GM23338 (cell line): ENCODE measurements around the gene MROH2A. TPM values are rescaled to one million over a fixed set of nuclear protein-coding genes. Genes with fewer than 3 reads are reported as not detected.

Source experiments
- ATAC-seq: fragments of 200-7000 bp; cut with Tn5 transposase; 3 replicates; pipeline ENCODE4 v1.9.1; 2020
- DNase-seq: peaks from one replicate; pipeline ENCODE4 v3.0.0-alpha.2; 2015; ENCODE audit warnings: low spot score
- H2AFZ ChIP-seq: fragments of 200-600 bp; sonication (generic); 2 replicates; pipeline ENCODE4 v1.8.0; 2016; ENCODE audit warnings: antibody characterized with exemption, mild to moderate bottlenecking, moderate library complexity
- H3F3A ChIP-seq: fragments of 200-600 bp; sonication (generic); replicated peaks from 2 replicates; pipeline ENCODE4 v1.8.0; 2017; ENCODE audit warnings: antibody characterized with exemption, mixed run types, low read depth
- H3K27ac ChIP-seq: fragments of 200-600 bp; sonication (generic); 2 replicates; pipeline ENCODE4 v1.6.1; 2016; ENCODE audit warnings: low read depth
- H3K27me3 ChIP-seq: fragments of 200-600 bp; sonication (generic); 2 replicates; pipeline ENCODE4 v1.8.0; 2016; ENCODE audit warnings: mild to moderate bottlenecking, mixed run types, moderate library complexity; ENCODE audit not compliant: insufficient read depth
- H3K36me3 ChIP-seq: fragments of 200-600 bp; sonication (generic); 2 replicates; pipeline ENCODE4 v1.8.0; 2016; ENCODE audit warnings: mild to moderate bottlenecking; ENCODE audit not compliant: insufficient read depth
- H3K4me1 ChIP-seq: fragments of 200-600 bp; sonication (generic); 2 replicates; pipeline ENCODE4 v1.8.0; 2016; ENCODE audit warnings: mild to moderate bottlenecking, moderate library complexity; ENCODE audit not compliant: insufficient read depth
- H3K4me2 ChIP-seq: fragments of 200-600 bp; sonication (generic); 2 replicates; pipeline ENCODE4 v1.7.1; 2017; ENCODE audit warnings: mixed run types
- H3K4me3 ChIP-seq: fragments of 200-600 bp; sonication (generic); 2 replicates; pipeline ENCODE4 v1.6.1; 2016; ENCODE audit warnings: mixed run types
- H3K79me2 ChIP-seq: fragments of 200-600 bp; sonication (generic); replicated peaks from 2 replicates; pipeline ENCODE4 v1.8.0; 2017; ENCODE audit warnings: mild to moderate bottlenecking; ENCODE audit not compliant: insufficient read depth
- H3K9me2 ChIP-seq: fragments of 200-600 bp; sonication (generic); 2 replicates; pipeline ENCODE4 v1.8.0; 2017; ENCODE audit not compliant: insufficient read depth
- H4K20me1 ChIP-seq: fragments of 200-600 bp; sonication (generic); replicated peaks from 2 replicates; pipeline ENCODE4 v1.8.0; 2017; ENCODE audit warnings: mild to moderate bottlenecking; ENCODE audit not compliant: insufficient read depth
- H3K27ac Mint-ChIP-seq: 2 replicates; pipeline ENCODE4 v1.8.0; 2020; ENCODE audit warnings: inconsistent platforms, mild to moderate bottlenecking, moderate library complexity, mixed read lengths
- H3K27me3 Mint-ChIP-seq: 3 replicates; pipeline ENCODE4 v1.8.0; 2022; ENCODE audit warnings: low read depth, mild to moderate bottlenecking, moderate library complexity, mixed read lengths, inconsistent platforms; ENCODE audit not compliant: insufficient read depth, poor library complexity
- H3K36me3 Mint-ChIP-seq: 3 replicates; pipeline ENCODE4 v1.8.0; 2021; ENCODE audit warnings: low read depth, mild to moderate bottlenecking, inconsistent platforms, moderate library complexity, mixed read lengths
- H3K4me1 Mint-ChIP-seq: 3 replicates; pipeline ENCODE4 v1.8.0; 2020; ENCODE audit warnings: mild to moderate bottlenecking, inconsistent platforms, mixed read lengths
- H3K4me3 Mint-ChIP-seq: 3 replicates; pipeline ENCODE4 v1.8.0; 2021; ENCODE audit warnings: moderate library complexity, mild to moderate bottlenecking, inconsistent platforms, mixed read lengths
- H3K9me3 Mint-ChIP-seq: 3 replicates; pipeline ENCODE4 v1.8.0; 2020; ENCODE audit warnings: moderate library complexity, mild to moderate bottlenecking, inconsistent platforms, mixed read lengths
- CREB1 ChIP-seq: fragments of 250-450 bp; sonication (Bioruptor Pico); IDR thresholded peaks from 2 replicates; pipeline ENCODE4 v1.5.0; 2020; ENCODE audit warnings: low read depth, mild to moderate bottlenecking, moderate library complexity
- CTCF ChIP-seq, 2 experiments: fragments of 200-600 bp in 1 of 2; sonication (generic) in 1 of 2; conservative IDR thresholded peaks; 2 replicates each; pipeline versions ENCODE4 v1.5.1 to v1.6.1; 2016 to 2017; ENCODE audit warnings: antibody characterized with exemption in 2 of 2, low read depth in 2 of 2, mild to moderate bottlenecking in 2 of 2, moderate library complexity in 1 of 2
- ETS1 ChIP-seq: IDR thresholded peaks from 2 replicates; pipeline ENCODE4 v1.6.1; 2016; ENCODE audit warnings: antibody characterized with exemption
- EZH2 ChIP-seq: fragments of 200-600 bp; sonication (generic); IDR thresholded peaks from one replicate; pipeline ENCODE4 v1.8.0; 2017; ENCODE audit warnings: antibody characterized with exemption, mild to moderate bottlenecking, low read depth; ENCODE audit not compliant: unreplicated experiment
- EZH2phosphoT487 ChIP-seq: fragments of 200-600 bp; sonication (generic); IDR thresholded peaks from one replicate; pipeline ENCODE4 v1.8.1; 2018; ENCODE audit warnings: antibody characterized with exemption; ENCODE audit not compliant: unreplicated experiment
- NANOG ChIP-seq: IDR thresholded peaks from 2 replicates; pipeline ENCODE4 v1.6.1; 2016; ENCODE audit warnings: antibody characterized with exemption, borderline replicate concordance
- POLR2AphosphoS5 ChIP-seq: IDR thresholded peaks from 2 replicates; pipeline ENCODE4 v1.6.1; 2016; ENCODE audit warnings: antibody characterized with exemption, low read depth
- ZNF114 ChIP-seq: fragments of 250-450 bp; sonication (Bioruptor Pico); IDR thresholded peaks from 2 replicates; pipeline ENCODE4 v1.5.0; 2020; ENCODE audit warnings: mild to moderate bottlenecking, moderate library complexity
- ZNF331 ChIP-seq: fragments of 250-450 bp; sonication (Bioruptor Pico); IDR thresholded peaks from 2 replicates; pipeline ENCODE4 v1.5.0; 2020; ENCODE audit warnings: low read depth, mild to moderate bottlenecking, moderate library complexity
- polyA plus RNA-seq: library from polyadenylated mRNA; unstranded; fragments of >200 nt; fragmentation: Nextera tagmentation; extraction: Ambion mirVana; gene quantifications from 2 replicates; pipeline ENCODE4 v1.2.1, GENCODE V29; 2016
- total RNA-seq: library from RNA; depleted of rRNA; stranded (reverse); fragments of >200 nt; shearing (Covaris generic); gene quantifications from 2 replicates; pipeline ENCODE4 v1.2.3, GENCODE V29; 2014
- TF ChIP-seq, protein P1 (sequence below): IDR thresholded peaks from one replicate; pipeline ENCODE4 v1.6.1; 2018; ENCODE audit warnings: antibody characterized with exemption; ENCODE audit not compliant: unreplicated experiment

The MROH2A gene
- total and polyA plus RNA-seq, 2 experiments from 2014 or later = not detected

- H3K79me2 ChIP-seq = no peaks in the 10 kb centered on the region
- ATAC-seq (no peak), DNase-seq (no peak)
- H3K9me3 Mint-ChIP-seq = peaks cover 2% of the 10 kb centered on the region; the same call in 1 of the 3 replicates
- H3K4me3 ChIP-seq = no peak overlapping the region
- H3K9me2 ChIP-seq = no peaks in the 10 kb centered on the region
- H3K4me2 ChIP-seq = no peak overlapping the region
- no peaks in the 10 kb centered on the region for H3K36me3 Mint-ChIP-seq
- H3K27me3 ChIP-seq = no peaks in the 10 kb centered on the region
- no peak overlapping the region for H2AFZ ChIP-seq
- no peaks in the 10 kb centered on the region for H4K20me1 ChIP-seq
- no peaks in the 10 kb centered on the region for H3K4me1 ChIP-seq
- H3K27me3 Mint-ChIP-seq = peaks cover 15% of the 10 kb centered on the region
- no peaks in the 10 kb centered on the region for H3F3A ChIP-seq
- H3K4me1 Mint-ChIP-seq = peaks cover 3% of the 10 kb centered on the region; the same call in 2 of the 3 replicates
- no peak for TF ChIP-seq CTCF (conservative IDR thresholded peaks at IDR 0.05; ENCODE audit: low read depth in 2 of 2)
- TF ChIP-seq EZH2phosphoT487 = no peak
- TF ChIP-seq ZNF114 (CRISPR knock-in tag) = no peak
- H3K27ac Mint-ChIP-seq = no peak overlapping the region
- no peak overlapping the region for H3K27ac ChIP-seq
- no peak overlapping the region for H3K4me3 Mint-ChIP-seq
- H3K36me3 ChIP-seq = no peaks in the 10 kb centered on the region
These were observed 43.1 kb downstream of the MROH2A start for GRCh38 chr2:233821196-233821595.

DNA sequence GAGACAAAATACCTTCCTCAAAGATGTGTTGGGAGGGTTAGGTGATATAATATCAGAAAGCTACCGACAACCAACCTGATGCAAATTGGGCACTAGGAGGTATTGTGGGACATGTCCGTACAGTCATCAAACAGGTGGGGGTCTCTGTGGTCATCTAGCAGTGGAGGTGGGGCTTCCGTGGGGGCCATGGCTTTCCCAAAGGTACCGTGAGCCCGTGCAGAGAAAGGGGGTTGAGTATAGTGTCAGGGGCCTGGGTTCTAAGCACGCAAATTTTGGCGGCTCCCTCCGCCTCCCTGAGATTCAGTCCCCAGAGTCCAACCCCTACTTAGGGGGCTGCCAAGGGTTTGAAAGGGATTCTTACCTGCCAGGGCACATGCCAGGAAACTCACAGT lies 43.6 kb downstream of the MROH2A start:
- DNase-seq (no peak), ATAC-seq (no peak)
- H4K20me1 ChIP-seq = no peaks in the 10 kb centered on the region
- no peaks in the 10 kb centered on the region for H3F3A ChIP-seq
- peaks cover 3% of the 10 kb centered on the region; the same call in 1 of the 3 replicates for H3K9me3 Mint-ChIP-seq
- H3K4me2 ChIP-seq = no peak overlapping the region
- H3K27me3 Mint-ChIP-seq = peaks cover 15% of the 10 kb centered on the region
- H3K79me2 ChIP-seq = no peaks in the 10 kb centered on the region
- no peak overlapping the region for H3K4me3 Mint-ChIP-seq
- no peaks in the 10 kb centered on the region for H3K27me3 ChIP-seq
- H3K9me2 ChIP-seq = no peaks in the 10 kb centered on the region
- H3K4me3 ChIP-seq = no peak overlapping the region
- H2AFZ ChIP-seq = no peak overlapping the region
- no peaks in the 10 kb centered on the region for H3K4me1 ChIP-seq
- peaks cover 3% of the 10 kb centered on the region; the same call in 2 of the 3 replicates for H3K4me1 Mint-ChIP-seq
- H3K36me3 Mint-ChIP-seq = no peaks in the 10 kb centered on the region
- H3K27ac Mint-ChIP-seq = no peak overlapping the region
- no peaks in the 10 kb centered on the region for H3K36me3 ChIP-seq
- H3K27ac ChIP-seq = no peak overlapping the region
- no peak for TF ChIP-seq NANOG
- TF ChIP-seq CREB1 = no peak
- no peak for TF ChIP-seq EZH2phosphoT487
- no peak for TF ChIP-seq ETS1
- no peak for TF ChIP-seq EZH2
- TF ChIP-seq ZNF114 (CRISPR knock-in tag) = no peak
- no peak for TF ChIP-seq ZNF331 (CRISPR knock-in tag)
- no peak for TF ChIP-seq POLR2AphosphoS5
- TF ChIP-seq, protein P1, sequence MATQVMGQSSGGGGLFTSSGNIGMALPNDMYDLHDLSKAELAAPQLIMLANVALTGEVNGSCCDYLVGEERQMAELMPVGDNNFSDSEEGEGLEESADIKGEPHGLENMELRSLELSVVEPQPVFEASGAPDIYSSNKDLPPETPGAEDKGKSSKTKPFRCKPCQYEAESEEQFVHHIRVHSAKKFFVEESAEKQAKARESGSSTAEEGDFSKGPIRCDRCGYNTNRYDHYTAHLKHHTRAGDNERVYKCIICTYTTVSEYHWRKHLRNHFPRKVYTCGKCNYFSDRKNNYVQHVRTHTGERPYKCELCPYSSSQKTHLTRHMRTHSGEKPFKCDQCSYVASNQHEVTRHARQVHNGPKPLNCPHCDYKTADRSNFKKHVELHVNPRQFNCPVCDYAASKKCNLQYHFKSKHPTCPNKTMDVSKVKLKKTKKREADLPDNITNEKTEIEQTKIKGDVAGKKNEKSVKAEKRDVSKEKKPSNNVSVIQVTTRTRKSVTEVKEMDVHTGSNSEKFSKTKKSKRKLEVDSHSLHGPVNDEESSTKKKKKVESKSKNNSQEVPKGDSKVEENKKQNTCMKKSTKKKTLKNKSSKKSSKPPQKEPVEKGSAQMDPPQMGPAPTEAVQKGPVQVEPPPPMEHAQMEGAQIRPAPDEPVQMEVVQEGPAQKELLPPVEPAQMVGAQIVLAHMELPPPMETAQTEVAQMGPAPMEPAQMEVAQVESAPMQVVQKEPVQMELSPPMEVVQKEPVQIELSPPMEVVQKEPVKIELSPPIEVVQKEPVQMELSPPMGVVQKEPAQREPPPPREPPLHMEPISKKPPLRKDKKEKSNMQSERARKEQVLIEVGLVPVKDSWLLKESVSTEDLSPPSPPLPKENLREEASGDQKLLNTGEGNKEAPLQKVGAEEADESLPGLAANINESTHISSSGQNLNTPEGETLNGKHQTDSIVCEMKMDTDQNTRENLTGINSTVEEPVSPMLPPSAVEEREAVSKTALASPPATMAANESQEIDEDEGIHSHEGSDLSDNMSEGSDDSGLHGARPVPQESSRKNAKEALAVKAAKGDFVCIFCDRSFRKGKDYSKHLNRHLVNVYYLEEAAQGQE = no peak
